HG03045 (cell line): Measurements from ENCODE around the gene SHROOM1.

Experiments used
- ATAC-seq: cut with Tn5 transposase; IDR thresholded peaks from one replicate; pipeline ENCODE4 v1.9.1; 2021; ENCODE audit warnings: mild to moderate bottlenecking, moderate library complexity; ENCODE audit not compliant: unreplicated experiment

The SHROOM1 gene

DNA sequence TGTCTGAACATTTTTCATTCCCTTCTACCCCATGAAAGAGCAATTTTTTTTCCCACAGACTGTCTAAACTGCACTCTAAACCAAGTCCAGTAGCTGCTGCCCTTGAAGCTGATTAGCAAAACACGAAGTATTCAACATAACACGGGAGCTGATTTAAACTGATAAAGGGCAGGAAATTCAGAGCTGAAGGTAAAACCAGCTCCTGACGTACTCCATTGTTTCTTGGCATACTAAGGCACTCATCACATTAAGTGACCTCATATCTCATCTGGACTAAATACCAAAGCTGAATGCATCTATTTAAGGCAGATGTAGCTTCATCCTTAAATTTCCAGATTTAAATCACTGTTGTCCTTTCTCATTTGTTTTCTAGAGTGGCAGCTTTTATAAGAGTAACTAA, 23.9 kb upstream of the SHROOM1 start:
- ATAC-seq = no peak

DNA sequence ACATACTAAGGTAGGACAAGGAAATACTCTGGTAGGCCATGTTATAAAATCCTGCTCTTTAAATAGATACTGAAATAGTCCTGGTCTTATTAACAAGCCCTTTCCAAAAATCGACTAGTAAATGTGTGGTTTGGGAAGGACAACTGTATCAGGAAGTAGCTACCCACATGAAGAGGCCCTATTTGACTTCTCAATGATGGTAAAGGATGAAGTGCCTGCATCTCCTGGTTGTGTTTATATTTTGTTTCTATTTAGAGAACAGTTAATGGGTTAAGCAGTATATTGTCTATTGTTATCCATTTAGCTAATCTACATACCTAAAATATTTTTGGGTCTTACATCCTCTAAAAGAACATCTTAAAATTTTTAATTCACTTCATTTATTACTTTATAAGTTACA, 23.3 kb upstream of the SHROOM1 start:
- ATAC-seq = no peak

DNA sequence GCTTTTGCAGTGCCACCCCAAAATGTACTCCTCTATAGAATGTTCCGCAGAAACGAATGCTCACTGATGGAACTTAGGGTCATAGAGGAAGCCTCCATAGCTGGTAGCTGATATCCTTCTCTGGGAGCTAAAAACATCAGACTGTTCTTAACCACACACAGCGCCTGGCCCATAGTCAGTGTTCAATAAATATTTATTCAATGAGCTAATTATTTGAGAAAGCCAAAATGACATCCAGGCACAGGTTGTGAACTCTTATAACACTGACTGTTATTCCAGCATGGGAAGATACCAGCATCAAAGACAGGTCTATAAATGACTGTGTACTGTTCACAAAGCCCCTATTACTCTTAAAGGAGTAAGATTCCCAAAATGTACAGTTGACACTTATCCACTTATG, 22.9 kb upstream of the SHROOM1 start:
- ATAC-seq = no peak

DNA sequence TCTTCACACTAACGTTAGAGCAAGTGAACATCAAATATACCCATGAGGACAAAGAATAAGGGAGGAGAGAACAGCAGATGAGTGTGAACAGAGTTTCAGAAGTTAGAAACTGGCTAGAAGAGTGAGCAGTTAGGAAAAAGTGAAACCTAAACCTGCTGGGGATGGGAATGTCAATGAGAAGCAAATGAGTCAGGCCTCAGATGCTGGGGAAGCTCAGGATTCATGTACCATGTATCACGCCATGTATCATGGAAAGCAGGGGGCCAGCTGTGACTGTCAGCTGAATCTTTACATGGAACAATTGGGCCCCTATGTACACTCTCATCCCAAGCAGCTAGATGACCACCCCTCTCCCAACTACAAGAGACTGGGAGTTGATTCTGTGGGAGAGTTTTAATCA, 19.6 kb upstream of the SHROOM1 start:
- no peak for ATAC-seq

DNA sequence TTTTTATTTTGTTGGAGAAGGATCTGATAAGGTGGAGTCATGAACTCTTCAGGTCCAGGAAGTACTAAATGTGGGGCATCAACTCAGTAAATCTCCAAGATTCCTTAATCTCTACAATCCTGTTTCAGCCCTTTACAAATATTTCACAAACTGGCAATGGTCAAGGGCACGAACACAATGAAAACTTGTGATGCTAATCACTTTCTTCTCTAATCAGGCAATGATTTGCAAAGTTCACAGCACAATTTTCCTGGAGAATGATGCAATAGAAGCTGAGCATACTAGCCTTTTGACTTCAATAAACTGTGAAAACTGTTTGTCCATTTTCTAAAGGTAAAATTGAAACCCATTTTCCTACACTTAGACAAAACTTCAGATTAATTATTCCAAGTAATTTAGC, 18.9 kb upstream of the SHROOM1 start:
- ATAC-seq = no peak

DNA sequence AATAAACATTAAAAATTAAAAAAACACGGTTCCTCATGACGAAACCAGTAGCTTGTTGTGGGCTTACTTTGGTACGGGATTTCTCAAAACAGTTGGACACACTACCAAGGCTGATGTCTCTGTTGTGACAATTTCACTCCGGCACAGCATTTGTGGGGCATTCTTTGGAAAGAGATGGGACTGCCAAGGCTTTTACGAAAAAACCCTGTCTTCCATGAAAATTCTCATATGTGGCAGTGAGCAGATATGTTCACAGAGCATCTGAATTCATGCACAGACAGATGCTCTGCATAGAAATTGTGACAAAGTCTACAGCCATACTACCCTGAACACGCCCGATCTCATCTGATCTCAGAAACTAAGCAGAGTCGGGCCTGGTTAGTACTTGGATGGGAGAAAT, 17.8 kb upstream of the SHROOM1 start:
- no peak for ATAC-seq

DNA sequence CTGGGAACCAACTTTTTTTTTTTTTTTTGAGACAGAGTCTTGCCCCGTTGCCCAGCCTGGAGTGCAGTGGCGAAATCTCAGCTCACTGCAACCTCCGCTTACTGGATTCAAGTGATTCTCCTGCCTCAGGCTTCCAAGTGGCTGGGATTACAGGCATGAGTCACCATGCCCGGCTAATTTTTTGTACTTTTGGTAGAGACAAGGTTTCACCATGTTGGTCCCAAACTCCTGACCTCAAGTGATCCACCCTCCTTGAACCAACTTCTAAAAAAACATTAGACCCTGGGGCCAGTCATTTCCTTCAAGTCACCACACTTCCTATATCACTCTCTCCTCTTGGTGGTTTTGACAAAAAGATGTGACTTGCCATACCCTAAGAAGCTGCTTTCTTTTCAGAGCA, 10.9 kb upstream of the SHROOM1 start:
- ATAC-seq = no peak

DNA sequence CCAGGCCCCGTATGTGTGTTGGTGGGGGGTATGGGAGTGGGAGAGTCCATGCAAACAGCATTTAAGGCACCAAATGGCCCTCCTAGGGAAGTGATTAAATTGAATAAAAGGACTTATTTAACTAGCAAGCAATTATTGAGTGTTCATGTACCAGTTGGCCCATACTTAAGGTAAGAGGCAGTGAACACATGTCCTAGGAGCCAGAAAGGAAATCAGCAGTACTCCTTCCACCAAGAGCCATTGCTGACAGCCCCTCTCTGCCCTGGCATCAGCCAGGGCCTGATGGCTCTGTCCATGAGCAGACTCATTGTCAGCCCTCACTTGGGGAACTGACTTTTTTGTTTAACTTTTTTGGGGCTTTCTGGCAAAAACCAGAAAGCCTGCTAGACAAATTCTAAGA, 10.4 kb upstream of the SHROOM1 start:
- ATAC-seq = no peak

DNA sequence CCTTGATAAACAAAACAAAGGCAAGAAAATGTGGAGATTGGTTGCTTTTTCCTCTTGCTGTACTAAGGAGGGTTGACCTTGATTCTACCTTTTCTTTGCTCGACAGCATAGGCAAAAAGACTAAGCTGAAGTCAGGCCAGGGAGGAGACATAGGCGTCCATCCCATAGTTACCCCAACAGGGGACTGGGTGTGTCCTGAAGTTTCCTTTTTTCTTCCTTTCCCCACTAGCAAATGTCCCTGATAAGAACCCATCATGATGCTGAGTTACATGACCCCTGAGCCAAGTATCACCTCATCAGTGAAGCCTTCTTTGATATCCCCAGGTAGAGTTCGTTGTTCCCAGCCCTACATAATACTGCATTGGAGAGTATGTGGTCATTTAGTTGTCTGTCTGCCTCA, 9.9 kb upstream of the SHROOM1 start:
- no peak for ATAC-seq

DNA sequence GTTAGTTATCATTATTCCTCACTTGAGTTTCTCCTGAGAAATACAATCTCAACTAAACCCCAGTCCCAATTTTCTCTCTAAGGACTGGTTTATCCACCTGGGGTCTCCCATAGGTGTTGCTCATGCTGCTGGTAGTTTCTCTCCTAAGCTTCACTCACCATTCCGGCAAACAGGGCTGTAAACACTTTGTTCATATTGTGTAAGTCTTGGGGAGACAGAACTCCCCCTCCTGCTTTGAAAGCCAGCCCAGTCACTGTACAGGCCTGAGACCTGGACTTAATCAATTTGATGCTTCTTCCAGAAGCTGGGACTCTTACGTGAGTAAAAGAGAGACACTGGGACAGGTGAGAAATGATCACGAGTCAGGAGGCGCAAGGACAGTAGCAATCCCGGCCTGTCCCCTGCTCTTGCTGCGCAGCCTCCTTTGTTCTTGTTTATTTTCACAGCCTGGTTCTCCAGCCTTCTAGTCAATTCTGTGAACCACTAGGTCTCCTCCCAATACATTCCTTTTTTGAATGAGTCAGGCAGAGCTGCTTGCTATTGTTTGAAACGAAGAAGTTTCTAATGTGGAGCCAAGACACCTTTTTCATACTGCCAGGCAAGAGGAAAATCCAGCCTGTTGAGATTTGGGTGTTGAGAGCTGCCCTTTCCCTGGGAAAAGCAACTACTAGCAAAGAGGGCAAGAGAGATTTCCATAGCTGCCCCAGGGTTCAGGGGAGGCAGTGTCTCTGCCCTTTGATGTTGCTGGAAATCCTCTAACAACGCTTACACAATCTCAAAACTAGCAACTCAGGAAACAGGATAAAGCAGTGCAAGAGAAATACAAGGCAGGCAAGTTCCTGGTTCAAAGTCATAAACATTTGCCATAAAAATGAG, 9.2 kb upstream of the SHROOM1 start:
- no peak for ATAC-seq

DNA sequence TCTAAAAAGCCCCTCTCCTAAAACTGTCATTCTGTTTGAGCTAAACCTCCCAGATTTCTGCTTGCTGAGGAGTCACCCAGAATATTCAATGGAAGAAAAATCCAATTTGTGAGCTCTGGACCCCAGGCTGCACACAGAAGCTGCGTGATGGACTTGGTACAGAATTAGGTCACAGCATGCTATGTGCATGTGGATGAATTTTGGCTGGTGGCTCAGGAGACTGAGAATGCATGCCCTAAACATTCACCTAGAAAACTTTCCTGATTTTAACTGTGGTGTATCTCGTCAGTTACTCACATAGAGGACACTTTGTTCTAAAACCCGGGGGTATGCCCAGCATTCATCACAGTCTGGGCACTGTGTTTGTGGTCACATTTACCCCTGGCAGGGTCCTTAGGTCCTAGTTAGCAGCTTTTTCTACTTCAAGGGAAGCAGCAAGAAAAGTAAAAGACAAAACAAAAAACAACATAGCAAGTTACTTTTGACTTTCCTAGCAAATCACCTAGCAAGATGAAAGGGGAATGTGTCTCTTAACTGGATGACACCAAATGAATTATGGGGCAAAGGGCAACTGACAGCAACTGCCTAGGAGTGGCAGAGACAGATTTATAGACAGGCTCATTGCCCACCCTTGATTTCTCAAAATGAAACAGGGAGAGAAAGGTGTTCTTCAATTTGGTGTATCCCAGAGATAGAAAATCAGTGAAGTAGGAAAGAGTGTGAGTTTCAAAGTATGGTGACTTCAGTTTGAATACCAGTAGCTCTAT, 8.3 kb upstream of the SHROOM1 start:
- ATAC-seq = no peak

DNA sequence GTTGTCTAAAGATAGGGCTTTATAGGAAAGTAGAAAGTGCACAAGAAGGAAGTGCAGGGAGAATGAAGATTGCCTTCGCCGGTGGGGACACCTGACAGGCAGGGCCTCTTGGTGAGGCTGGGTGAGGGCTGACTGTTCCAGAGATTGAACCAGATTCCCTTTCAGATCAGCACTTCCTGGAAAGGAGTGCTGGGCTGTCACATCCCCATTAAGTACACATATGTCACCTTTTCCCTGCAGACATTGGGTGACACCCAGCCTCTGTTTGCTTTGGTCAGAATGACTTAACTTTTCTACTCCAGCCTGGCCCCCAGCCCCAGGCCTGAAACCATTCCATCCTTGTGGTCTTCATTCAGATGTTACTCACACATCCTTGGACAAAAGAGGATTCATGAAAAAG, 7.4 kb upstream of the SHROOM1 start:
- ATAC-seq = no peak

DNA sequence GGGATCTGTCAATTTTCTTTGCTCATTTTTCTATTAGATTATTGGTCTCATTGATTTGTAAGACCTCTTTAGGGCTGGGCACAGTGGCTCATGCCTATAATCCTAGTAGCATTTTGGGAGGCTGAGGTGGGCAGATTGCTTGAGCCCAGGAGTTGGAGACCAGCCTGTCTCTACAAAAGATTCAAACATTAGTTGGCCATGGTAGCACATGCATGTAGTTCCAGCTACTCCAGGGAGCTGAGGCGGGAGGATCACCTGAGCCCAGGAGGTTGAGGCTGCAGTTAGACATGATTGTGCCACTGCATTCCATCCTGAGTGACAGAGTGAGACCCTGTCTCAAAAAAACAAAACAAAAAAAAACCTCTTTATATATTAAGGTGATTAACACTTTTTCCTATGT, 6.4 kb upstream of the SHROOM1 start:
- ATAC-seq = no peak

DNA sequence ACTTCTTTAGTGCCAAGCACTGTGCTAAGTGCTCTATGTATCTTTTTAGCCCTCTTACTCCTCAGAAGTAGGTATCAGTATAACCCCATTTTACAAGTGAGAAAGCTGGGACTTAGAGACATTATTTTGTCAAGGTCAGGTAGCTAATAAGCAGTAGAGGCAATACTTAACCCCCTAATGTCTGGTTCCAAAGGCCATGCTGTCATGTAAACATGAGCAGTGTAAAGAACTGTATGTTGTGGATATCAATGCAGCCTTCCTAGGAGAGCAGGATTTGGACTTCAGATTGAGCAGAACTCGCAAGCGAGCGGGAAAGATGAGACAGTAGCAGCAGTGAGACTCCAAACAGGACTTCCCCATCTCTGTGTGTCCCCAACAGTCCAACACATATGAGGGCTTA, 3.6 kb upstream of the SHROOM1 start:
- no peak for ATAC-seq

DNA sequence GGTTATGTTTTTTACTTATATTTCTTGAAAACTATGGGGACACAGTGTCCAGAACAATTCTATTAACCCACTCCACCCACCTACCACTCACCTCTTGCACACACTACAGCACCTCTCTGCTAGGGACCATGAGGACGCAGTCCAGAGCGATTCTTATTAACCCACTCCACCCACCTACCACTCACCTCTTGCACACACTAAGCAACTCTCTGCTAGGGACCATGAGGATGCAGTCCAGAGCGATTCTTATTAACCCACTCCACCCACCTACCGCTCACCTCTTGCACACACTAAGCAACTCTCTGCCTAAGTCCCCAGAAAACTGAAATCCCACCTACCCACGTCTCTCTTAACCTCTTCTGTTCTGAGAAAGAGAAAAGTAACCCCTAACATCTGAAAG, 2.2 kb upstream of the SHROOM1 start:
- no peak for ATAC-seq

DNA sequence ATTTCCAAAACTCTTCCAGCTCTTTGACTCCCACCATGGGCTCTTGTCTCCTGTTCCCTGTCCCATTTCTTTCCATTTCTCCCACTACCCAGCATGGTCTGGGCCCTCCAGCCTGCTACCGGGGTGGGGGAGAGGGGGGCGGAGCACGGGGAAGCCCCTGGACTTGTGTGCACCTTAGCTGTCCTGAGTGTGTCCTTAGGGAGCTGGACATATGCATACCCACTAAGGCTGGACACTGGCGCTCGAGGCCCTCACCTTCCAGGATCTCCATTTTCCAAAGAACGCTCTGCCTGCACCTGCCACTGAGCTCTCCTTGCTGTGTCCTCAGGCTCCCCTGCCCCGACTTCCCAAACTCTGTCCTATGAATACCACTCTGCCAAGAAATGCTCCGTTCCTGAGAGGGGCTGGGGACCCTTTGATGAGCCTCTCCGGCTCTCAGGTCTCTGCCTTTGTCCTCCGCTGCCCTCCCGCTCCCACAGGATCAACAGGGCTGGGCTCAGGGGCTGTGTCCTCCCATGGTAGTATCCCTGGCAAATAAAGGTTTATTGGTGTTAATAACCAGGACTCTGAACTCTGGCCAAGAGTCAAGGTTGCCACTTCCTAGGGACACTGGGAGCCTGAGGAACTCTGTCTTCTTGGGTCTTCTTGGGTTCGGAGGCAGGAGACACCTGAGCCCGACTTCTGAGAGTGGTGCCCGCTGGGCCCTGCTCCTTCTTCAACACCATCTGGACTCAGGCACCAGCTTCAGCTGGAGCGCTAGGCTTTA, 831 bp upstream of the SHROOM1 start:
- no peak for ATAC-seq

DNA sequence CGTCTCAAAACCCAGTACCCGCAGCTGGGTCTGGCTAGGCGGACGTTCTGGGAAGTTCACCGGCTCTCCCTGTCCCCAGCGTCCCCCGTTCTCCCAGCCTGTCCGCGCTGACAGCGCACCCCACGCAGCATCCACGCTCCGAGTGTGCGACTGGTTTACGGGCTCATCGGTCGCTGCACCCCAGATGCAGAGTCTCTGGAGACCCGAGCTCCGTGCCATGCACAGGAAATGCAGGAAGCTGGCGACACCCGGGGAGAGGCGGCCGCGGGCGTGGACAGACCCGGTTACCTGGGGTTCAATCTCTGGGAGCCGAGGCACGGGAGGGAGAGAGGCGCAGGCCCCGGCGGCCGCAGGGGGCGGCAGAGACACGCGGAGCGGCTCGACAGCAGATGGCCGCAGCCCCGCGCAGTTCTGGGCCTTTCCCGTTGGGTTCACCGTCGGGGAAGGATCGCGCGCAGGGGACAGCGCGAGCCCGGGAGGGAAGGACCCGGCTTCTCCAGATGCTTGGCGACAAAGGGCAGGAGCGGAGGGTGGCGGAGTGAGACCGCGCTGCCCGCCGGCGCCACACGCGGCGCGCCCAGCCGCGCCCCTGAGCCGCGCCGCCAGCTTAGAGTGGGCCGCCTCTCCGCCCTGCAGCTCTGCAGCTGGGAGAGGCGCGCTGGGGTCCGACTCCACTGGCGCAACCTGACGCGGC, 558 bp downstream of the SHROOM1 start:
- ATAC-seq = peak; percentile 73

DNA sequence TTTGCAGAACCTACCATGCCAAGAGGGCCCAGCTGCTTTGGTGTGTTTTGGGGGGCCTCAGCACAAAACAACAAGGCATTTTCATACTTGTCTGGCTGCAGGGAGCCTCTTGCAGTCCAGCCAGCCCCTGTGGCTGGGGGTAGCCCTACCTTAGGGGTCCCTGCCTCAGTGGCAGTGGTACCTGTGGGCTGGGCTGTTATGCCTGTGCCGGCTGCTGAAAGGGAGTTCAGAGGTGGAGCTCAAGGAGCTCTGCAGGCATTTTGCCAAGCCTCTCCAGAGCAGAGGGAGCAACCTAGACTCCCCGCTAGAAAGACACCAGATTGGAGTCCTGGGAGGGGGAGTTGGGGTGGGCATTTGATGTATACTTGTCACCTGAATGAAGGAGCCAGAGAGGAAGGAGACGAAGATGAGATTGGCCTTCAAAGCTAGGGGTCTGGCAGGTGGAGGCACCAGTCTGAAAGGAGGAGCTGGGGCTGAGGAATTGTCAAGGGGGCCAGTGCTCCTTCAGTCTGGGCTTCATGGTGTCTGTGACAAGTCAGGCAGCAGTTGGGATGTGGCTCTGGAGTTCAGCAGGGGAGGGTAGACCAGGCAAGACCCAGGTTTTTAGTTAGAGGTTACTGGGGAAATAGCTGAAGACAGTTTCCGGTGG, 1.5 kb downstream of the SHROOM1 start:
- ATAC-seq = no peak

DNA sequence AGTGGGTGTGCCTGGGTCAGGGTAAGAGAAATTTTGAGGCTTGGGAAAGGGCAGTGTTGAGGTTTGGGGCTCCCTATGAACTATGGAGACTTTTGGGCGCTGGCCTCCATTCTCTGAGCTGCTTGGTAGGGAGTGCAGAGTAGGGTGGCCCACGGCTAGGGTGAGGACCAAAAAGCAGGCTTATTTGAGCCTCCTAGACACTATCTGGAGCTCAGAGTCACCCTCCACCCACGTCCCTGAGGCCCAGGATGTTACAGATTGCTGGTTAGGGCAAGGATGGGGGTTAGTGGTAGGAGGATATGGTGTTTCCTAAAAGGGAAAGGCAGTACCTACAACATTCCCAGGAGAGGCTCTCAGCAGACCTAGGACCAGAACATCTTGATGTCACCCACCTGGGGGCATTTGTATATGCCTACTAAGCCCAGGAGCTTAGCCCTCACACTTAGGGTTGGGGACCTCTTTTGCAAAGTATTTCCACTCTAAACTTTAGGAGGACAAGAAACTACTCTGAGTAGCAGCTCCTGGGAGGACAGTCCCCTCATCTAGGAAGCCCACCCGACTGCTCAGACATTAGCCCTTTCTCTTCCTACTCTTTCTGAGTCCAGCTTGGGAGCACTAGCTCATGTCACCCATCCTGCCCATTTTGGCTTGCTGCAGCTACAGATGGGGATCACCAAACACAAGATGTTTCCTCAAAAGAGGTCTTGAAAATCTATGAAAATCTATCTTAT, 2.3 kb downstream of the SHROOM1 start:
- no peak for ATAC-seq
